Neuronal stem cell (in vitro differentiated cells): ENCODE results near the gene CRB3.

Experiments
- DNase-seq: peaks from one replicate; pipeline ENCODE4 v3.0.0-alpha.2; 2013; ENCODE audit warnings: low spot score
- H2AFZ ChIP-seq: one replicate; pipeline ENCODE4 v1.6.1; 2013; ENCODE audit warnings: mild to moderate bottlenecking, low read length, inconsistent platforms
- H2AK5ac ChIP-seq: 2 replicates; pipeline ENCODE4 v1.6.1; 2013; ENCODE audit warnings: low read depth, mild to moderate bottlenecking, inconsistent platforms, low read length, moderate library complexity, mixed read lengths
- H2BK120ac ChIP-seq: 2 replicates; pipeline ENCODE4 v1.6.1; 2013; ENCODE audit warnings: low read depth, mild to moderate bottlenecking, inconsistent platforms, low read length, moderate library complexity, mixed read lengths
- H2BK12ac ChIP-seq: one replicate; pipeline ENCODE4 v1.6.1; 2013; ENCODE audit warnings: low read length, inconsistent platforms
- H2BK15ac ChIP-seq: 2 replicates; pipeline ENCODE4 v1.6.1; 2013; ENCODE audit warnings: mild to moderate bottlenecking, low read length, inconsistent platforms, mixed read lengths
- H2BK5ac ChIP-seq: one replicate; pipeline ENCODE4 v1.6.1; 2013; ENCODE audit warnings: inconsistent platforms, mild to moderate bottlenecking, low read length, moderate library complexity
- H3K14ac ChIP-seq: one replicate; pipeline ENCODE4 v1.6.1; 2013; ENCODE audit warnings: low read length, inconsistent platforms
- H3K18ac ChIP-seq: 2 replicates; pipeline ENCODE4 v1.6.1; 2013; ENCODE audit warnings: low read length, inconsistent platforms
- H3K23ac ChIP-seq: 2 replicates; pipeline ENCODE4 v1.6.1; 2013; ENCODE audit warnings: low read depth, mild to moderate bottlenecking, mixed read lengths, low read length, inconsistent platforms; ENCODE audit not compliant: poor library complexity
- H3K27ac ChIP-seq: replicated peaks from 3 replicates; pipeline ENCODE4 v1.5.1; 2013; ENCODE audit warnings: low read length, inconsistent platforms
- H3K27me3 ChIP-seq, 3 experiments: 2 replicates each; pipeline ENCODE4 v1.6.1; 2013; ENCODE audit warnings: low read length in 3 of 3, mild to moderate bottlenecking in 2 of 3, inconsistent platforms in 1 of 3, low read depth in 1 of 3, mixed read lengths in 1 of 3, moderate library complexity in 1 of 3; ENCODE audit not compliant: control insufficient read depth in 3 of 3, insufficient read depth in 3 of 3
- H3K36me3 ChIP-seq, 2 donors: replicated peaks in 1 of 2; 2 replicates each; pipeline ENCODE4 v1.6.1; 2013; ENCODE audit warnings: low read length in 2 of 2; ENCODE audit not compliant: control insufficient read depth in 2 of 2, insufficient read depth in 2 of 2
- H3K4ac ChIP-seq: 2 replicates; pipeline ENCODE4 v1.6.1; 2013; ENCODE audit warnings: inconsistent platforms, mild to moderate bottlenecking, low read length, moderate library complexity
- H3K4me1 ChIP-seq, 2 donors: 1 replicate in 1 of 2; 2 replicates in 1 of 2; pipeline ENCODE4 v1.6.1; 2013; ENCODE audit warnings: low read length in 2 of 2, low read depth in 1 of 2; ENCODE audit not compliant: control insufficient read depth in 2 of 2, insufficient read depth in 1 of 2
- H3K4me2 ChIP-seq: one replicate; pipeline ENCODE4 v1.6.1; 2013; ENCODE audit warnings: mild to moderate bottlenecking, low read length, inconsistent platforms; ENCODE audit not compliant: insufficient read depth, poor library complexity, severe bottlenecking
- H3K4me3 ChIP-seq, 2 donors: 2 replicates each; pipeline ENCODE4 v1.5.1; 2013; ENCODE audit warnings: low read length in 2 of 2, mild to moderate bottlenecking in 2 of 2, inconsistent platforms in 1 of 2, moderate library complexity in 1 of 2
- H3K79me1 ChIP-seq: one replicate; pipeline ENCODE4 v1.6.1; 2013; ENCODE audit warnings: low read depth, mild to moderate bottlenecking, inconsistent platforms, low read length, moderate library complexity
- H3K9ac ChIP-seq: one replicate; pipeline ENCODE4 v1.6.1; 2013; ENCODE audit warnings: mild to moderate bottlenecking, low read depth, low read length, inconsistent platforms; ENCODE audit not compliant: poor library complexity
- H3K9me3 ChIP-seq, 2 donors: replicated peaks in 1 of 2; 2 replicates each; pipeline versions ENCODE3 to v1.6.1; 2013; ENCODE audit warnings: low read length in 2 of 2, mild to moderate bottlenecking in 2 of 2, inconsistent platforms in 1 of 2, low read depth in 1 of 2, mixed read lengths in 1 of 2, moderate library complexity in 1 of 2; ENCODE audit not compliant: control insufficient read depth in 2 of 2, insufficient read depth in 1 of 2
- H4K8ac ChIP-seq: one replicate; pipeline ENCODE4 v1.6.1; 2013; ENCODE audit warnings: low read depth, mild to moderate bottlenecking, inconsistent platforms, low read length, moderate library complexity
- H4K91ac ChIP-seq: one replicate; pipeline ENCODE4 v1.6.1; 2013; ENCODE audit warnings: low read length, low read depth, mild to moderate bottlenecking, inconsistent platforms; ENCODE audit not compliant: poor library complexity
- WGBS, 2 donors: extraction: QIAGEN DNeasy Blood & Tissue Kit; methylation state at CpG; one replicate each; pipeline ENCODE4 v1.1.7; 2013; ENCODE audit warnings: missing lambda C conversion rate in 2 of 2, mixed read lengths in 1 of 2; ENCODE audit not compliant: insufficient read length in 2 of 2, insufficient replicate concordance in 1 of 2; ENCODE audit errors: extremely low coverage in 2 of 2; 5-methylcytosine and 5-hydroxymethylcytosine counted together

Gene CRB3

GRCh38 chr19:6476155-6476895 lies 12.3 kb downstream of the CRB3 start:
- DNase-seq: peak; percentile 98
- Histone ChIP-seq H2AFZ (peak overlapping the region; percentile 84), H3K79me1 (peaks cover 2% of the 10 kb centered on the region), H3K27me3 (peaks cover 3 to 56% (median 18%) of the 10 kb centered on the region in 3 experiments), H3K4me2 (peak overlapping the region; percentile 78), H3K4me1 (peaks cover 4 to 13% of the 10 kb centered on the region in 2 donors), H3K14ac (no peak overlapping the region), H3K9me3 (peaks cover 0 to 5% of the 10 kb centered on the region in 2 donors), H4K8ac (no peak overlapping the region), H2AK5ac (no peak overlapping the region), H2BK15ac (no peak overlapping the region), H3K4me3 (peak overlapping the region in 1 of 2 donors; percentile 73), H2BK5ac (no peak overlapping the region), H3K9ac (peak overlapping the region; percentile 72), H3K23ac (peak overlapping the region; percentile 17), H2BK12ac (no peak overlapping the region), H3K27ac (no peak overlapping the region), H2BK120ac (no peak overlapping the region), H4K91ac (no peak overlapping the region), H3K18ac (peak overlapping the region; percentile 90), H3K4ac (no peak overlapping the region), H3K36me3 (no peaks in the 10 kb centered on the region)
- no CpG with 5 or more reads among the region's 33 CpGs for WGBS, 2 donors

DNA sequence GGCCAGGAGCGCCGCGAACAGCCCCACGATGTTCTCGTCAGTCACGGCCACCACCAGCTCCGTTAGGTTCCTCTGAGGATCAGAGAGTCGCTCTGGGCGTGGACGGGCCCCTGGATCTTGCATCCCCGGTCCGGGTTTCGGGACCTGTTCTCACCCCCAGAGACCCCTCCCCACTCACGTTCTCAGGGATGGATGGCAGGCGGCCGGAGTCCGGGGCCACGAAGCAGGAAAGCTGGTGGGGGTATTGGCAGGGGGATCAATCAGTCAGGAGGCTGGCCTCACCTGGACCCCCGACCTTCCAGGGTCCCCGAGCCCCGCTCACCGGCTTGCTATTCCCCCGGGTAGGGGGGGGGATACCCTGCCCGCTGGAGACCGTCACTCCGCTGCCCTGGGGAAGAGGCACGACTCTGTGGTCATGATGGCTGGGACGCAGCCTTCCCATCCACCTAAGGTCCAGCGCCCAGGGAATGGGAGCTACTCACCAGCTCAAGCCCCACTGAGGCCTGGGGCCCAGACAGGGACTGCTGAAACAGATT lies 12.9 kb downstream of the CRB3 start:
- no peak overlapping the region for H2BK5ac ChIP-seq
- peak overlapping the region; percentile 78 for H3K4me2 ChIP-seq
- peak overlapping the region; percentile 72 for H3K9ac ChIP-seq
- H3K4me3 ChIP-seq: peak overlapping the region in 1 of 2 donors; percentile 73
- H2BK12ac ChIP-seq: no peak overlapping the region
- no peak overlapping the region for H3K14ac ChIP-seq
- H3K9me3 ChIP-seq: peaks cover 0 to 5% of the 10 kb centered on the region in 2 donors
- H3K23ac ChIP-seq: peak overlapping the region; percentile 17
- H3K4me1 ChIP-seq: peaks cover 6 to 14% of the 10 kb centered on the region in 2 donors
- H3K79me1 ChIP-seq: peaks cover 2% of the 10 kb centered on the region
- peaks cover 3 to 56% (median 18%) of the 10 kb centered on the region in 3 experiments for H3K27me3 ChIP-seq
- H4K91ac ChIP-seq: no peak overlapping the region
- H2AFZ ChIP-seq: peak overlapping the region; percentile 84
- H2AK5ac ChIP-seq: peak overlapping the region; percentile 90
- H3K18ac ChIP-seq: peak overlapping the region; percentile 90
- H3K27ac ChIP-seq: no peak overlapping the region
- no peak overlapping the region for H4K8ac ChIP-seq
- no peak for DNase-seq
- H2BK120ac ChIP-seq: no peak overlapping the region
- no CpG with 5 or more reads among the region's 29 CpGs for WGBS, 2 donors
- H2BK15ac ChIP-seq: peak overlapping the region; percentile 64
- no peaks in the 10 kb centered on the region for H3K36me3 ChIP-seq
- H3K4ac ChIP-seq: no peak overlapping the region

GRCh38 chr19:6478815-6479214 lies 14.7 kb downstream of the CRB3 start:
- peaks cover 6 to 14% of the 10 kb centered on the region in 2 donors for H3K4me1 ChIP-seq
- no peak overlapping the region for H4K91ac ChIP-seq
- no peak overlapping the region for H2AFZ ChIP-seq
- no peak overlapping the region for H3K27ac ChIP-seq
- peak overlapping the region; percentile 81 for H2AK5ac ChIP-seq
- H3K4ac ChIP-seq: no peak overlapping the region
- no peak overlapping the region for H3K23ac ChIP-seq
- no peak overlapping the region for H2BK12ac ChIP-seq
- H2BK5ac ChIP-seq: no peak overlapping the region
- H3K36me3 ChIP-seq: no peaks in the 10 kb centered on the region
- H2BK120ac ChIP-seq: no peak overlapping the region
- peaks cover 2% of the 10 kb centered on the region for H3K79me1 ChIP-seq
- peak overlapping the region; percentile 71 for H3K14ac ChIP-seq
- H3K9ac ChIP-seq: no peak overlapping the region
- H2BK15ac ChIP-seq: no peak overlapping the region
- no CpG with 5 or more reads among the region's 13 CpGs for WGBS, 2 donors
- peaks cover 0 to 5% of the 10 kb centered on the region in 2 donors for H3K9me3 ChIP-seq
- H3K4me3 ChIP-seq: no peak overlapping the region
- H4K8ac ChIP-seq: no peak overlapping the region
- H3K27me3 ChIP-seq: peaks cover 3 to 52% (median 18%) of the 10 kb centered on the region in 3 experiments
- no peak for DNase-seq
- no peak overlapping the region for H3K4me2 ChIP-seq
- H3K18ac ChIP-seq: no peak overlapping the region

GRCh38 chr19:6479836-6480398 lies 15.8 kb downstream of the CRB3 start:
- peaks cover 2% of the 10 kb centered on the region for H3K79me1 ChIP-seq
- H3K9me3 ChIP-seq: peaks cover 0 to 5% of the 10 kb centered on the region in 2 donors
- no peak overlapping the region for H4K91ac ChIP-seq
- no peak overlapping the region for H3K4ac ChIP-seq
- peaks cover 6 to 14% of the 10 kb centered on the region in 2 donors for H3K4me1 ChIP-seq
- H3K4me2 ChIP-seq: no peak overlapping the region
- no peak overlapping the region for H2BK120ac ChIP-seq
- no peaks in the 10 kb centered on the region for H3K36me3 ChIP-seq
- H3K27me3 ChIP-seq: peaks cover 3 to 45% (median 18%) of the 10 kb centered on the region in 3 experiments
- peak overlapping the region in 1 of 2 donors; percentile 8 for H3K4me3 ChIP-seq
- H2AK5ac ChIP-seq: no peak overlapping the region
- no CpG with 5 or more reads among the region's 7 CpGs for WGBS, 2 donors
- no peak overlapping the region for H2BK5ac ChIP-seq
- H3K18ac ChIP-seq: peak overlapping the region; percentile 35
- peak overlapping the region; percentile 12 for H3K23ac ChIP-seq
- H3K9ac ChIP-seq: no peak overlapping the region
- no peak for DNase-seq
- H3K27ac ChIP-seq: no peak overlapping the region
- H3K14ac ChIP-seq: no peak overlapping the region
- H2BK12ac ChIP-seq: peak overlapping the region; percentile 63
- H2AFZ ChIP-seq: no peak overlapping the region
- no peak overlapping the region for H2BK15ac ChIP-seq
- H4K8ac ChIP-seq: no peak overlapping the region
